ACC112 (cell line): ENCODE results near the gene FCHSD1.
A peak's percentile ranks its signal among the peaks of the same experiment; 100 is the strongest.
"Not testable (repeated sequence)": the region's sequence is repeated elsewhere in the genome, so short reads cannot be mapped to it uniquely, and the experiment has no call there.

Source experiments
- H2AFZ ChIP-seq: fragments of 200-600 bp; sonication (generic); one replicate; pipeline ENCODE4 v1.6.0; 2017; ENCODE audit warnings: antibody characterized with exemption, low read length; ENCODE audit not compliant: unreplicated experiment
- H3K27ac ChIP-seq: fragments of 200-600 bp; sonication (generic); 2 replicates; pipeline ENCODE4 v1.5.1; 2014; ENCODE audit warnings: low read depth, mild to moderate bottlenecking, antibody characterized with exemption, low read length, moderate library complexity
- H3K27me3 ChIP-seq: fragments of 200-600 bp; sonication (generic); 2 replicates; pipeline ENCODE4 v1.6.1; 2014; ENCODE audit warnings: mild to moderate bottlenecking, antibody characterized with exemption, low read length, moderate library complexity, mixed read lengths; ENCODE audit not compliant: insufficient read depth
- H3K36me3 ChIP-seq: fragments of 200-600 bp; sonication (generic); 2 replicates; pipeline ENCODE4 v1.6.1; 2016; ENCODE audit warnings: mild to moderate bottlenecking, antibody characterized with exemption, low read length, moderate library complexity, mixed read lengths; ENCODE audit not compliant: insufficient read depth
- H3K4me1 ChIP-seq: fragments of 200-600 bp; sonication (generic); one replicate; pipeline ENCODE4 v1.6.1; 2016; ENCODE audit warnings: low read length, mixed read lengths; ENCODE audit not compliant: insufficient read depth, unreplicated experiment, control insufficient read depth
- H3K4me3 ChIP-seq: fragments of 200-600 bp; sonication (generic); 2 replicates; pipeline ENCODE4 v1.5.1; 2014; ENCODE audit warnings: mild to moderate bottlenecking, low read depth, low read length
- H3K79me2 ChIP-seq: fragments of 200-600 bp; sonication (generic); one replicate; pipeline ENCODE4 v1.6.0; 2016; ENCODE audit warnings: low read length; ENCODE audit not compliant: control insufficient read depth, unreplicated experiment, insufficient read depth

FCHSD1 gene

DNA sequence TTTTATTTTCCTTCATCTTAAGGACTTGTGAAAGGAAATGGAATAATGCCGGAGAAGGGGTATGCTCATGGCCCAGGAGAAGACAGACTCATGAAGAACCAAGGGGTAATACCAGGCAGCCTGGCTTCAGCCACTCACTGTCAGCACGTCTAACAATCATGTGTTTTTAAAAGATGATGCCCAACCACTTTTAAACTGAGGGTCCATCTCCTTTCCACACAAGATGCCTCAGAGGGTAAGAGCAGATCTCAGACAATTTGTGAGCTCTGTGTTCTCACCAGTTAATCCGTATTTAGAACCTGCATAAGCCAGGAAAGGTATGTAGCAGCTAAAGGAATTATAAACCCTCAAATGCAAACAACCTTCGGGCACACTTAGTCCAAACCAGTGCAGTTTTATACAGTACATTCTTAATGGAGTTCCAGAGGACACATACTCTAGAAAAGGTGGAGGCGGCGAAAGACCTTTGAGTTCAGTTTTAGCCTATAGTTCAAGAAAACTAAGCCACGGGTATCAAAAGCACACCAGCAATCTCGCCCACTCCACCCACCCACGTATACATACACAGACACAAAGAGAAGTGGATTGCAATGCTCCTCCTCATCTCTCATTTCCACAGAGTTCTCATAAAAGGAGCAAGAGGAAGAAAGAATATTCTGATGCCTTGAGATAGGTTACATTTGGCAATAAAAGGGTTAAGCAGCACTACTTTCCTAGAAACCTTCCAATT lies 35.1 kb downstream of the FCHSD1 start:
- H2AFZ ChIP-seq, result no peak overlapping the region
- H3K27ac ChIP-seq, result no peak overlapping the region
- no peaks in the 10 kb centered on the region for H3K27me3 ChIP-seq
- H3K4me3 ChIP-seq, result peak overlapping the region; percentile 89
- peaks cover 66% of the 10 kb centered on the region for H3K79me2 ChIP-seq
- H3K4me1 ChIP-seq, result peaks cover 18% of the 10 kb centered on the region
- H3K36me3 ChIP-seq, result peaks cover 13% of the 10 kb centered on the region

- Histone ChIP-seq H2AFZ (no peak overlapping the region), H3K27ac (no peak overlapping the region), H3K4me3 (no peak overlapping the region), H3K36me3 (0 out of 2 replicates have a peak, but pooled peaks cover 8% of the 10 kb centered on the region), H3K4me1 (peaks cover 18% of the 10 kb centered on the region), H3K27me3 (no peaks in the 10 kb centered on the region), H3K79me2 (peaks cover 88% of the 10 kb centered on the region)
Measured at GRCh38 chr5:141613344-141613743, 37.9 kb downstream of the FCHSD1 start.

DNA sequence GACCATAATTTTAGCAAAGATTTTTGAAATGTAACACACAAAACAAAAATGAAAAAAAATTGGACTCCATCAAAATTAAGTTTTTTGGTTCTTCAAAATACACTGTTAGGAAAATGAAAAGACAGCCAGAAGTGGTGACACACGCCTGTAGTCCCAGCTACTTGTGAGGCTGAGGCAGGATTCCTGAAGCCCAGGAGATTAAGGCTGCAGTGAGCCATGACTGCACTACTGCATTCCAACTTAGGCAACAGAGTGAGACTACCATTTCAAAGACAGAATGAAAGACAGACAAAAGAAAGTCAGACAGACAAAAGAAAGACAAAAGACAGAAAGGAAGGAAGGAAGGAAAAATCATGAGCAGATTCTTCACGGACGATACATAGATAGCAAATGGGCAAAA lies 39.9 kb downstream of the FCHSD1 start:
- no peak overlapping the region for H2AFZ ChIP-seq
- H3K4me1 ChIP-seq, result peaks cover 6% of the 10 kb centered on the region
- 0 out of 2 replicates have a peak, but pooled peaks cover 7% of the 10 kb centered on the region for H3K36me3 ChIP-seq
- H3K27me3 ChIP-seq, result no peaks in the 10 kb centered on the region
- H3K4me3 ChIP-seq, result no peak overlapping the region
- H3K27ac ChIP-seq, result no peak overlapping the region
- peaks cover 88% of the 10 kb centered on the region for H3K79me2 ChIP-seq

DNA sequence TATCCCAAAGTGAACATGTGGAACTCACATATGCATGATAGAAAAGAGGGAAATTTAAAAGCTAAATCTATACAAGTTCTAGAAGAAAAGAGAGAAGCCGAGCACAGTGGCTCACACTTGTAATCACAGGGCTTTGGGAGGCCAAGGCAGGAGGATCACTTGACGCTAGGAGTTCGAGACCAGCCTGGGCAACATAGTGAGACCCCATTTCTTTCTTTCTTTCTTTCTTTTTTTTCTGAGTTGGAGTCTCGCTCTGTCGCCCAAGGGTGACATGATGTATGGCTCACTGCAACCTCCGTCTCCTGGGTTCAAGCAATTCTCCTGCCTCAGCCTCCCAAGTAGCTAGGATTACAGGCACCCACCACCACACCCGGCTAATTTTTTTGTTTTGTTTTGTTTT lies 41.3 kb downstream of the FCHSD1 start:
- H3K27ac ChIP-seq, H3K4me3 ChIP-seq: not testable (repeated sequence)

GRCh38 chr5:141609044-141609443 lies 42.2 kb downstream of the FCHSD1 start:
- Histone ChIP-seq H3K27me3 (no peaks in the 10 kb centered on the region), H3K4me3 (no peak overlapping the region), H2AFZ (no peak overlapping the region), H3K79me2 (peaks cover 88% of the 10 kb centered on the region), H3K4me1 (peaks cover 18% of the 10 kb centered on the region), H3K27ac (no peak overlapping the region), H3K36me3 (no peaks in the 10 kb centered on the region)

More for the DNA sequence above, 41.3 kb downstream of the FCHSD1 start:
- Histone ChIP-seq H3K4me1 (peaks cover 11% of the 10 kb centered on the region), H3K79me2 (peaks cover 91% of the 10 kb centered on the region)
- not testable (repeated sequence) for H2AFZ ChIP-seq, H3K27me3 ChIP-seq, H3K36me3 ChIP-seq

DNA sequence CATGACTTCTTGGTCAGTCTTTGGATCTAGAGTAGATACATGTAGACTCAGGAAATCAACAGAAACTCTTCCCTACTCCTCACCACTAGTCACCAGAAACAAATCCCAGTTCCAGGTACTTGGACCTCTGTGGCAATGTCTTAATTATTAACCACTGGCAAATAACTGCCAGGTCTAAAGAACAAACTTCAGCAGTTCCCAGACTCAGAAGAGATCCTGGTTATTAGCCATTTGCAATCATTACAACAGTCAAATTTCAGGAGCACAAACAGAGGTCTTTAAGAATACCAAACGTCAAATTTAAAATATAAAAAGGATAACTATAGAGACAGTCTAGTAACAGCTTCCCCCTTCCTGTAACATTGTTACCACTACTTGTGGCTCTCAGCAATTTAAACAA lies 42.7 kb downstream of the FCHSD1 start:
- H3K27me3 ChIP-seq, result no peaks in the 10 kb centered on the region
- no peak overlapping the region for H2AFZ ChIP-seq
- H3K4me3 ChIP-seq, result no peak overlapping the region
- peaks cover 88% of the 10 kb centered on the region for H3K79me2 ChIP-seq
- no peaks in the 10 kb centered on the region for H3K36me3 ChIP-seq
- peaks cover 23% of the 10 kb centered on the region for H3K4me1 ChIP-seq
- no peak overlapping the region for H3K27ac ChIP-seq

- peaks cover 87% of the 10 kb centered on the region for H3K79me2 ChIP-seq
- H3K36me3 ChIP-seq, result no peaks in the 10 kb centered on the region
- H3K4me3 ChIP-seq, result no peak overlapping the region
- H3K27me3 ChIP-seq, result no peaks in the 10 kb centered on the region
- no peak overlapping the region for H3K27ac ChIP-seq
- H2AFZ ChIP-seq, result no peak overlapping the region
- H3K4me1 ChIP-seq, result peaks cover 23% of the 10 kb centered on the region
Measured at GRCh38 chr5:141608046-141608445, 43.2 kb downstream of the FCHSD1 start.

DNA sequence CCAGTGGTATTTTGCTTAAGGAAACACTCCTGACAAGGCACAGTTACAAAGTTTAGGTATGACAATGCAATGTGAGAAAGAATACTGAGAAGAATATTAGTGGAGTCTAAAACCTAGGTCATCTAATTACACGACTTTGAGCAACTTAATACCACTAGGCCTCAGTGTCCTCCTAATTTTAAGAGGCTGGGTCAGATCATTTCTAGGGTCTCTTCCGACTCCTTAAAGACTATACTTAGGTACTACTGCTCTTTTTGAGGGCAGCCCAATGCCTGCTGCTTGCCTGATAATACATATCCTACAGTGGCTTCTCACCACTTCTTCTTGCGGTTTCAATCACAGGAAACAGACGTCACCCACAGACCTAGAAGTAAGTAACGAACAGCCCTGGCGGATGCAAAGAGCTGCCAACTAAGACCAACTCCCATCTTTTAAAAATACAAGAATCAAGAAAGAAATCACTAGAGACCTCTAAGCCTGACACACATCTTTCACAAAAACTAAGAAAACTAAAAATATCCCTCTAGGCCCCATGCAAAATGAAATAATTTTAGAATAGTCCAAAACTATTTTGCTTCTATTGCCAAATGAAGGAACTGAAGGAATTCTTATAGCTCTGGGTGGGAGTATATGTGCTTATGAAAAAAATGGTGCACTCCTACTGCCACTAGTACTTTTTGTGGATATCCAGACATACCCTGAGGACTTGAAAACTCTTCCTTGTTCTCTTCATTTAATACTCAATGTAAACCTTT lies 45.5 kb downstream of the FCHSD1 start:
- no peak overlapping the region for H3K4me3 ChIP-seq
- H3K27ac ChIP-seq, result peak overlapping the region; percentile 93
- no peak overlapping the region for H2AFZ ChIP-seq

GRCh38 chr5:141603923-141604717 lies 47.1 kb downstream of the FCHSD1 start:
- H3K36me3 ChIP-seq, result no peaks in the 10 kb centered on the region
- H3K27ac ChIP-seq, result peak overlapping the region; percentile 93
- H3K27me3 ChIP-seq, result no peaks in the 10 kb centered on the region
- peaks cover 90% of the 10 kb centered on the region for H3K79me2 ChIP-seq
- H2AFZ ChIP-seq, result no peak overlapping the region
- peaks cover 31% of the 10 kb centered on the region for H3K4me1 ChIP-seq
- H3K4me3 ChIP-seq, result peak overlapping the region; percentile 58

More for the DNA sequence above, 45.5 kb downstream of the FCHSD1 start:
- Histone ChIP-seq H3K36me3 (no peaks in the 10 kb centered on the region), H3K79me2 (peaks cover 86% of the 10 kb centered on the region), H3K27me3 (no peaks in the 10 kb centered on the region), H3K4me1 (peaks cover 23% of the 10 kb centered on the region)

- H2AFZ ChIP-seq, result no peak overlapping the region
- no peaks in the 10 kb centered on the region for H3K36me3 ChIP-seq
- H3K4me3 ChIP-seq, result no peak overlapping the region
- H3K4me1 ChIP-seq, result peaks cover 43% of the 10 kb centered on the region
- no peak overlapping the region for H3K27ac ChIP-seq
- H3K27me3 ChIP-seq, result no peaks in the 10 kb centered on the region
- H3K79me2 ChIP-seq, result peaks cover 86% of the 10 kb centered on the region
Measured at GRCh38 chr5:141602606-141603005, 48.6 kb downstream of the FCHSD1 start.
